GM12865 (cell line): ENCODE measurements around the gene GNS.

Source experiments
- DNase-seq: peaks from one replicate; pipeline ENCODE4 v3.0.0; 2010; ENCODE audit warnings: low read depth
- H3K4me3 ChIP-seq: 2 replicates; pipeline ENCODE4 v1.5.1; 2011; ENCODE audit warnings: mild to moderate bottlenecking, low read depth, low read length, control low read depth
- TF ChIP-seq, protein P1 (sequence below): IDR thresholded peaks from 2 replicates; pipeline ENCODE4 v1.5.1; 2011; ENCODE audit warnings: low read length, control low read depth, low read depth, inconsistent platforms; ENCODE audit not compliant: insufficient read depth; ENCODE audit errors: missing control alignments

Gene GNS

DNA sequence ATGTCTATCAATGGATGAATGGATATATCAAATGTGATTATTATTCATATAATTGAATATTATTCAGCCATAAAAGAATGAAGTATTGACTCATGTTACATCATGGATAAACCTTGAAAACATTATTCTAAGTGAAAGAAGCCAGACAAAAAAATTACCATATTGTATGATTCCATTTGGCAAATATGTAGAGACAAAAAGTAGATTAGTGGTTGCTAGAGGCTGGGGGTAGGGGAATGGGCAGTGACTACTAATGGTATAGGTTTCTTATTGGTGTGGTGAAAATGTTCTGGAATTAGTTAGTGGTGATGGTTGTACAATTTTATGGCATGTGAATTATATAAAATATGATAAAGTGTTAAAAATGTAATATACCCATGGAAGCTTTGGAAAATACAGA, 31.8 kb upstream of the GNS start:
- TF ChIP-seq, protein P1, sequence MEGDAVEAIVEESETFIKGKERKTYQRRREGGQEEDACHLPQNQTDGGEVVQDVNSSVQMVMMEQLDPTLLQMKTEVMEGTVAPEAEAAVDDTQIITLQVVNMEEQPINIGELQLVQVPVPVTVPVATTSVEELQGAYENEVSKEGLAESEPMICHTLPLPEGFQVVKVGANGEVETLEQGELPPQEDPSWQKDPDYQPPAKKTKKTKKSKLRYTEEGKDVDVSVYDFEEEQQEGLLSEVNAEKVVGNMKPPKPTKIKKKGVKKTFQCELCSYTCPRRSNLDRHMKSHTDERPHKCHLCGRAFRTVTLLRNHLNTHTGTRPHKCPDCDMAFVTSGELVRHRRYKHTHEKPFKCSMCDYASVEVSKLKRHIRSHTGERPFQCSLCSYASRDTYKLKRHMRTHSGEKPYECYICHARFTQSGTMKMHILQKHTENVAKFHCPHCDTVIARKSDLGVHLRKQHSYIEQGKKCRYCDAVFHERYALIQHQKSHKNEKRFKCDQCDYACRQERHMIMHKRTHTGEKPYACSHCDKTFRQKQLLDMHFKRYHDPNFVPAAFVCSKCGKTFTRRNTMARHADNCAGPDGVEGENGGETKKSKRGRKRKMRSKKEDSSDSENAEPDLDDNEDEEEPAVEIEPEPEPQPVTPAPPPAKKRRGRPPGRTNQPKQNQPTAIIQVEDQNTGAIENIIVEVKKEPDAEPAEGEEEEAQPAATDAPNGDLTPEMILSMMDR = no peak
- no peak for DNase-seq
- H3K4me3 ChIP-seq = no peak overlapping the region

DNA sequence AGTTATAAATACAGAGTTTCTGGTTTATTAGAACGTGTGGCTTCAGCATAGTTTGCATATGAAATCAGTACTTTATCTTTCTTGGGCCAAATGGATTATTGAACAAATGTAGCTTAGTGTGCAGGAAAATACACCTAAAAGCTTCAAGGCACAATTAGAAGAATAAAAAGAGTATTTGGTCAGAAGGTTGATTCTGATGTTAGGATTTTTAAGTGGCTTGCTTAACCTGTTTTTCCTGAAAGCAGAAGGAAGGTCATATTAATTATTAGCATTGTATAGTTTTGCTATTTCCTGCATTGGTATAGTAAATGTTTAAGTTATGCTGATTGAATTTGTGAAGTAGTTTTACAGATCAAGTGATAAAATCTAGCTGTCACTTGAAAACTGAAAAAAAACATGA, 31.0 kb upstream of the GNS start:
- no peak for DNase-seq
- no peak overlapping the region for H3K4me3 ChIP-seq
- TF ChIP-seq, protein P1 = no peak

DNA sequence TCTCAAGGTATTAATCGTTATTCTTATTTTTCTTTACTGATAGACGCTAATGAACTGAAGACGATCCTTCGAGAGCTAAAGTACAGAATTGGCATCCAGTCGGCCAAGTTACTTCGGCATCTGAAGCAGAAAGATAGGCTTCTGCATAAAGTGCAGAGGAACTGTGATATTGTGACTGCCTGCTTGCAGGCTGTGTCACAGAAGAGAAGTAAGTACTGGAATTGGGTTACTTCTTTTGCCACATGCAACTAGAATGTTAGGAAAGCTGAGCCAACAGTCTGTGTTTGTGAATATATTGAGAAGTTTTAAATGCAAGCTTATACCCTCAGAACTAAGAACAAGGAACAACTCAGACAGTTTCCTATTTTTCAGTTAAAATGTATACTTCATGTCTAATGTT, 26.6 kb upstream of the GNS start:
- H3K4me3 ChIP-seq = no peak overlapping the region

DNA sequence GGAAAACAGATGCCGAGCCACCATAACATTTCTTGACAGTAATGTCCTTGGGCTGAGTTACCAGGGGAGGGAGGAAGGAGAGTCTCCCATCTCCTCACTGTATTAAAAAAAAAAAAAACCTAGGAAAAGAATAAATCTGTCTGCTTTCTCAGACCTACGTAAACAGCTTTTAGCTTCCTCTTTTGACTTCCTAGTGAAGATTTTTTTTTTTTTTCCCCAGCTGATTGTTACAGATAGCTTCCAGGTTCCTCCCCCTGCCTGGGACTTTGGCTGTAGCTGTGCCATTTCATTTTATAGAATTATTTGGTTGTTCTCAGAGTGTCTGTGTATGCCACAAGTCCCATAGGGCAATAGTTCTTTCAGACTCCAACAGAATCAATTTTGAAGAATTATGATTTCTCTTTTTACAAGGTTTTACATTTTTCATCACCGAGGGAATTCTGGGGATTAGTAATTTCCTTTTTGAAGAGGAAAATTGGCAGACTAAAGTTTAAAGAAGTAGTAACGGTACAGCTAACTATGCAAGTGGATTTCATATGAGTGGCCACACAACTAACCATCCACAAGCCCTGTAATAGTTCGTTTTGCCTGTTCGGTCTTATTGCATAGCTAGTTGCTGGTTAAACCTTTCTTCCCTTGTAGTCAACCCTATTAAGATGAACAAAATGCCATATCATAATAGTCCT, 23.1 kb upstream of the GNS start:
- H3K4me3 ChIP-seq = peak overlapping the region; percentile 56; the same call in 1 of the 2 replicates
- DNase-seq = no peak
- TF ChIP-seq, protein P1 = no peak

More for the DNA sequence above, 26.6 kb upstream of the GNS start:
- TF ChIP-seq, protein P1 = no peak
- no peak for DNase-seq

- H3K4me3 ChIP-seq = peak overlapping the region; percentile 56
- DNase-seq = no peak
- TF ChIP-seq, protein P1 = no peak
These were observed 22.3 kb upstream of the GNS start for GRCh38 chr12:64781280-64782190.

GRCh38 chr12:64780531-64781279, 21.5 kb upstream of the GNS start:
- peak; percentile 26 for DNase-seq
- H3K4me3 ChIP-seq = peak overlapping the region; percentile 56
- TF ChIP-seq, protein P1 = no peak
